ENCODE measurements around the gene PSG3. TPM values are rescaled to one million over a fixed set of nuclear protein-coding genes. Genes with fewer than 3 reads are reported as not detected.
"Not testable (repeated sequence)": the region's sequence is repeated elsewhere in the genome, so short reads cannot be mapped to it uniquely, and the experiment has no call there.

Gene PSG3
- polyA plus RNA-seq (2011; rRNA removed) (0.39 and 0.49 TPM in 2 replicates), polyA minus RNA-seq (2011; rRNA and poly(A)+ RNA removed) (not detected in 2 replicates)

- DNase-seq (ENCODE audit: low read depth); H3K36me3 ChIP-seq (ENCODE audit: control insufficient read depth, insufficient read depth, low read length); POLR2A ChIA-PET; H3K4me3 ChIP-seq (ENCODE audit: low read depth, low read length); H3K27me3 ChIP-seq (ENCODE audit: control insufficient read depth, insufficient read depth, low read length): not testable (repeated sequence)
- CTCF ChIA-PET, result interaction anchor here (1.0 to 4.5 kb wide), 6 partner anchors 9 to 105 kb away, joined by 3 to 41 read pairs (median 5); no protein-coding TSS in a partner anchor
Observed at GRCh38 chr19:42740381-42740780, at the start of gene PSG3. Gene PSG3, minus strand, starts transcription at chr19:42740481. Its CDS starts 97 bp downstream, at chr19:42740384.

GRCh38 chr19:42788766-42789165, 48.5 kb upstream of the PSG3 start:
- H3K4me3 ChIP-seq (ENCODE audit: low read depth, low read length); H3K36me3 ChIP-seq (ENCODE audit: control insufficient read depth, insufficient read depth, low read length); POLR2A ChIA-PET; H3K27me3 ChIP-seq (ENCODE audit: control insufficient read depth, insufficient read depth, low read length); DNase-seq (ENCODE audit: low read depth): not testable (repeated sequence)
- CTCF ChIA-PET, result interaction anchor here (1.0 kb wide), 1 partner anchor 99 kb away, joined by 3 read pairs; no protein-coding TSS in a partner anchor

DNA sequence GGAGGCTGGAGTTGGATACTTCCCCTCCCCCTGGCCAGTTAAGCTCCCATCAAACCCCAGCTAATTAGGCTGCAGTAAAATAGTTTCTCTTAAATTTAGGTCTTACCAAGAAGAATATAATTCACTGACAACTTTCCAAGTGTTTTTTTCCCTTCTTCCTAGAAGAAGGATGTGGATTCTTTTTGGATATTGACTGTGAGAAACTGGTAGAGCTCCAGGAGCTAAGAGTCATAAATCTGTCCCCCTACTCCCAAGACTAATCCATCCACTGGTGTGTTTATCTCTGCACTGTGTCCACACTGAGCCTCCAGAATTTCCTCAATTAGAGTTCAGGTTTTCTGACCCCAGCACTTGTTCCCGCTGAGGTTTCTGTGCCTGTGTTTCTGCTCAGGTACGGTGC, 47.5 kb upstream of the PSG3 start:
- H3K27me3 ChIP-seq (ENCODE audit: control insufficient read depth, insufficient read depth, low read length); DNase-seq (ENCODE audit: low read depth); H3K4me3 ChIP-seq (ENCODE audit: low read depth, low read length); H3K36me3 ChIP-seq (ENCODE audit: control insufficient read depth, insufficient read depth, low read length); POLR2A ChIA-PET: not testable (repeated sequence)
- CTCF ChIA-PET, result interaction anchor here (0.6 to 1.1 kb wide), 2 partner anchors 12 to 94 kb away, joined by 3 read pairs; no protein-coding TSS in a partner anchor

DNA sequence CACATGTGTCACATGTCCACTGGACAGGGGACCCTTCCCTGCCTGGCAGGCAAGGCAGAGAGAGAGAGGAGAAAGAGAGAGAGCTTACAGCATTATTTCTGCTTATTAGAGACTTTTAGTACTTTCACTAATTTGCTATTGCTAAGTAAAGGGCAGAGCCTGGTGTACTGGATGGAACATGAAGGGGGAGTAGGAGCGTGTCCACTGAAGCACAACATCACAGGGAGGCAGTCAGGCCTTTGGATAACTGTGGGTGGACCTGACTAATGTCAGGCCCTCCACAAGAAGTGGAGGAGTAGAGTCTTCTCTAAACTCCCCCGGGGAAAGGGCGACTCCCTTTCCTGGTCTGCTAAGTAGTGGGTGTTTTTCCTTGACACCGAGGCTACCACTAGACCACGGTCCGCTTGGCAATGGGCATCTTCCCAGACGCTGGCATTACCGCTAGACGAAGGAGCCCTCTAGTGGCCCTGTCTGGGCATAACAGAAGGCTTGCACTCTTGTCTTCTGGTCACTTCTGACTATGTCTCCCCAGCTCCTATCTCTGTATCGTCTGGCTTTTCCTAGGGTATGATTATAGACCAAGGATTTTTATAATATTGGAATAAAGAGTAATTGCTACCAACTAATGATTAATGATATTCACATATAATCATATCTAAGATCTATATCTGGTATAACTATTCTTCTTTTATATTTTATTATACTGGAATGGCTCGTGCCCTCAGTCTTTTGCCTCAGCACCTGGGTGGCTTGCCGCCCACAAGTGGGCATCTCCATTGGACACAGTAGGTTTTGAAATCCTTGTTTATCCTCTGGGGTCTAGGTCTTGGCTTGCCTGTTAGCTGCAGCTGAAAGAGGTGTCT, 36.7 kb upstream of the PSG3 start:
- POLR2A ChIA-PET; H3K4me3 ChIP-seq (ENCODE audit: low read depth, low read length); H3K27me3 ChIP-seq (ENCODE audit: control insufficient read depth, insufficient read depth, low read length); DNase-seq (ENCODE audit: low read depth); H3K36me3 ChIP-seq (ENCODE audit: control insufficient read depth, insufficient read depth, low read length): not testable (repeated sequence)
- TF ChIP-seq, protein P1, sequence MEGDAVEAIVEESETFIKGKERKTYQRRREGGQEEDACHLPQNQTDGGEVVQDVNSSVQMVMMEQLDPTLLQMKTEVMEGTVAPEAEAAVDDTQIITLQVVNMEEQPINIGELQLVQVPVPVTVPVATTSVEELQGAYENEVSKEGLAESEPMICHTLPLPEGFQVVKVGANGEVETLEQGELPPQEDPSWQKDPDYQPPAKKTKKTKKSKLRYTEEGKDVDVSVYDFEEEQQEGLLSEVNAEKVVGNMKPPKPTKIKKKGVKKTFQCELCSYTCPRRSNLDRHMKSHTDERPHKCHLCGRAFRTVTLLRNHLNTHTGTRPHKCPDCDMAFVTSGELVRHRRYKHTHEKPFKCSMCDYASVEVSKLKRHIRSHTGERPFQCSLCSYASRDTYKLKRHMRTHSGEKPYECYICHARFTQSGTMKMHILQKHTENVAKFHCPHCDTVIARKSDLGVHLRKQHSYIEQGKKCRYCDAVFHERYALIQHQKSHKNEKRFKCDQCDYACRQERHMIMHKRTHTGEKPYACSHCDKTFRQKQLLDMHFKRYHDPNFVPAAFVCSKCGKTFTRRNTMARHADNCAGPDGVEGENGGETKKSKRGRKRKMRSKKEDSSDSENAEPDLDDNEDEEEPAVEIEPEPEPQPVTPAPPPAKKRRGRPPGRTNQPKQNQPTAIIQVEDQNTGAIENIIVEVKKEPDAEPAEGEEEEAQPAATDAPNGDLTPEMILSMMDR (IDR thresholded peaks at IDR 0.05; ENCODE audit: insufficient read depth, low read depth, low read length), result peak; percentile 89
- CTCF ChIA-PET, result interaction anchor here (0.6 to 3.7 kb wide), 14 partner anchors 10 to 143 kb away, joined by 3 to 20 read pairs (median 6); no protein-coding TSS in a partner anchor

DNA sequence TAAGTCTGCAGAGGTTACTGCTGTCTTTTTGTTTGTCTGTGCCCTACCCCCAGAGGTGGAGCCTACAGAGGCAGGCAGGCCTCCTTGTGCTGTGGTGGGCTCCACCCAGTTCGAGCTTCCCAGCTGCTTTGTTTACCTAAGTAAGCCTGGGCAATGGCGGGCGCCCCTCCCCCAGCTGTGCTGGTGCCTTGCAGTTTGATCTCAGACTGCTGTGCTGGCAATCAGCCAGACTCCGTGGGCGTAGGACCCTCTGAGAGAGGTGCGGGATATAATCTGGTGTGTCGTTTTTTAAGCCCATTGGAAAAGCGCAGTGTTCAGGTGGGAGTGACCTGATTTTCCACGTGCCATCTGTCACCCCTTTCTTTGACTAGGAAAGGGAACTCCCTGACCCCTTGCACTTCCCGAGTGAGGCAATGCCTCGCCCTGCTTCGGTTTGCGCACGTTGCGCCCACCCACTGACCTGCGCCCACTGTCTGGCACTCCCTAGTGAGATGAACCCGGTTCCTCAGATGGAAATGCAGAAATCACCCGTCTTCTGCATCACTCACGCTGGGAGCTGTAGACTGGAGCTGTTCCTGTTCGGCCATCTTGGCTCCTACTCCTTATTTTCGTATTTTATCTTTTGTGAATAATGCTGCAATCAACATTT, 34.4 kb upstream of the PSG3 start:
- POLR2A ChIA-PET; DNase-seq (ENCODE audit: low read depth): not testable (repeated sequence)
- CTCF ChIA-PET, result interaction anchor here (1.2 to 1.9 kb wide), 5 partner anchors 13 to 140 kb away, joined by 3 to 7 read pairs (median 3); no protein-coding TSS in a partner anchor

DNA sequence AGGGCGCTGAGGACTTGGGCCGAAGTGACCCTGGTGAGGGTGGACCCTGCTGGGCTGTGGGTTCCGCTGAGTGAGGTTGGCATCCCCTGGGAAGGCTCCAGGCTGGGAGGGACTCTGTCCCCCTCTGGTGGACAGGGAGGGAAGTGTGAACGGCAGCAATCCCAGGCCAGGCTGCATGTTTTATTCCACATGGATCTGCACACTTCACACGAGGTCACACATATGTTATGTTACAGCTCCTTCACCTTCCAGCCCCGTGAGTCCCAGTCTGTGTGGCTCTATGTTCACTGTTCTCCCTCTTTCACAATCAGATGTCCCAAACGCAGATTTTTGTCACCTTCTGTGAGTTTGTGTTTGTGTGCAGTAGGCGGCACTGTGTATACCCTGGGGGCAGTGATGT, 27.0 kb upstream of the PSG3 start:
- POLR2A ChIA-PET; H3K36me3 ChIP-seq (ENCODE audit: control insufficient read depth, insufficient read depth, low read length); H3K4me3 ChIP-seq (ENCODE audit: low read depth, low read length); H3K27me3 ChIP-seq (ENCODE audit: control insufficient read depth, insufficient read depth, low read length); DNase-seq (ENCODE audit: low read depth): not testable (repeated sequence)
- CTCF ChIA-PET, result interaction anchor here (1.1 to 1.3 kb wide), 4 partner anchors 16 to 114 kb away, joined by 3 to 4 read pairs (median 3); no protein-coding TSS in a partner anchor
- TF ChIP-seq, protein P1 (IDR thresholded peaks at IDR 0.05; ENCODE audit: insufficient read depth, low read depth, low read length), result 0 out of 2 replicates have a peak, but pooled peaks have one; percentile 3

More for the DNA sequence above, 34.4 kb upstream of the PSG3 start:
- H3K4me3 ChIP-seq (ENCODE audit: low read depth, low read length); H3K27me3 ChIP-seq (ENCODE audit: control insufficient read depth, insufficient read depth, low read length); H3K36me3 ChIP-seq (ENCODE audit: control insufficient read depth, insufficient read depth, low read length): not testable (repeated sequence)

- CTCF ChIA-PET, result interaction anchor here (0.7 to 1.2 kb wide), 6 partner anchors 10 to 114 kb away, joined by 3 to 6 read pairs (median 4); no protein-coding TSS in a partner anchor
Observed at GRCh38 chr19:42766871-42767270, 26.6 kb upstream of the PSG3 start.

More at GRCh38 chr19:42766871-42767270, 26.6 kb upstream of the PSG3 start:
- H3K36me3 ChIP-seq (ENCODE audit: control insufficient read depth, insufficient read depth, low read length); H3K4me3 ChIP-seq (ENCODE audit: low read depth, low read length); POLR2A ChIA-PET; H3K27me3 ChIP-seq (ENCODE audit: control insufficient read depth, insufficient read depth, low read length); DNase-seq (ENCODE audit: low read depth): not testable (repeated sequence)

All from BJ (cell line).